Common myeloid progenitor, CD34-positive (primary cell): Measurements from ENCODE around the gene TMEM132D.

Source experiments
- CTCF ChIA-PET: fragments of 350-600 bp; sonication (Branson Sonifier 250); formaldehyde crosslinking; loops from one replicate; lab custom pipeline; 2021; ENCODE audit warnings: antibody characterized with exemption; lab: Charles Lee
- POLR2A ChIA-PET: fragments of 350-600 bp; sonication (Branson Sonifier 250); formaldehyde crosslinking; loops from one replicate; lab custom pipeline; 2021; ENCODE audit warnings: antibody characterized with exemption; lab: Charles Lee
- DNase-seq, 3 donors: peaks; one replicate each; pipeline versions ENCODE4 v3.0.0 to v3.0.0-alpha.2; 2013
- H3K27ac ChIP-seq, 2 experiments: 1 replicate in 1 of 2; 2 replicates in 1 of 2; pipeline ENCODE4 v1.7.0; 2013; ENCODE audit warnings: inconsistent platforms in 2 of 2, low read length in 2 of 2, mild to moderate bottlenecking in 2 of 2, low read depth in 1 of 2, moderate library complexity in 1 of 2; ENCODE audit not compliant: severe bottlenecking in 2 of 2, insufficient read depth in 1 of 2, poor library complexity in 1 of 2
- H3K27me3 ChIP-seq, 5 experiments: replicated peaks in 2 of 5; 1 replicate in 3 of 5; 2 replicates in 2 of 5; pipeline versions ENCODE4 v1.6.1 to v1.7.0; 2013; ENCODE audit warnings: low read length in 4 of 5, mild to moderate bottlenecking in 2 of 5, moderate library complexity in 2 of 5, inconsistent platforms in 1 of 5; ENCODE audit not compliant: insufficient read depth in 5 of 5, control insufficient read depth in 4 of 5
- H3K36me3 ChIP-seq, 4 experiments: 1 replicate in 2 of 4; 2 replicates in 2 of 4; pipeline versions ENCODE4 v1.6.1 to v1.7.0; 2013; ENCODE audit warnings: low read length in 3 of 4, control low read depth in 1 of 4, mild to moderate bottlenecking in 1 of 4; ENCODE audit not compliant: control insufficient read depth in 4 of 4, insufficient read depth in 4 of 4
- H3K4me1 ChIP-seq, 4 experiments: 1 replicate in 3 of 4; 2 replicates in 1 of 4; pipeline versions ENCODE4 v1.6.1 to v1.7.1; 2013; ENCODE audit warnings: low read length in 3 of 4, mild to moderate bottlenecking in 3 of 4, control low read depth in 1 of 4, inconsistent platforms in 1 of 4, moderate library complexity in 1 of 4; ENCODE audit not compliant: control insufficient read depth in 4 of 4, insufficient read depth in 4 of 4; ENCODE audit errors: control extremely low read depth in 1 of 4
- H3K4me3 ChIP-seq, 7 experiments: 1 replicate in 4 of 7; 2 replicates in 3 of 7; pipeline versions ENCODE4 v1.5.1 to v1.7.0; 2013; ENCODE audit warnings: mild to moderate bottlenecking in 7 of 7, low read length in 6 of 7, moderate library complexity in 6 of 7, inconsistent platforms in 2 of 7, low read depth in 2 of 7, control low read depth in 1 of 7; ENCODE audit not compliant: insufficient read depth in 4 of 7, control insufficient read depth in 1 of 7; ENCODE audit errors: extremely low read depth in 1 of 7
- H3K9me3 ChIP-seq, 5 experiments: 1 replicate in 4 of 5; 2 replicates in 1 of 5; pipeline versions ENCODE4 v1.6.1 to v1.7.1; 2013; ENCODE audit warnings: low read length in 4 of 5, mild to moderate bottlenecking in 2 of 5, inconsistent platforms in 1 of 5, low read depth in 1 of 5, moderate library complexity in 1 of 5; ENCODE audit not compliant: control insufficient read depth in 4 of 5, insufficient read depth in 2 of 5; ENCODE audit errors: control extremely low read depth in 1 of 5
- whole genome bisulfite sequencing: methylation state at CpG from one replicate; pipeline ENCODE4 v1.1.5; 2013; ENCODE audit not compliant: insufficient coverage; 5-methylcytosine and 5-hydroxymethylcytosine counted together

TMEM132D gene

GRCh38 chr12:129079719-129080118 is 824.1 kb downstream of the TMEM132D start:
- DNase-seq, result no peak
- Histone ChIP-seq H3K36me3 (no peaks in the 10 kb centered on the region), H3K27ac (no peak overlapping the region), H3K27me3 (no peaks in the 10 kb centered on the region), H3K4me1 (no peaks in the 10 kb centered on the region), H3K9me3 (no peaks in the 10 kb centered on the region), H3K4me3 (no peak overlapping the region)
- ChIA-PET POLR2A (no interaction called here), CTCF (no interaction called here)
- 60% methylated on average over 3 of the region's 5 CpGs for WGBS

GRCh38 chr12:129076441-129077320 is 827.1 kb downstream of the TMEM132D start:
- CTCF ChIA-PET, result no interaction called here
- DNase-seq, result no peak
- H3K9me3 ChIP-seq, result no peaks in the 10 kb centered on the region
- POLR2A ChIA-PET, result no interaction called here
- 89% methylated on average over 12 of the region's 13 CpGs for WGBS
- no peaks in the 10 kb centered on the region for H3K27me3 ChIP-seq
- H3K4me1 ChIP-seq, result no peaks in the 10 kb centered on the region
- H3K27ac ChIP-seq, result no peak overlapping the region
- no peaks in the 10 kb centered on the region for H3K36me3 ChIP-seq
- no peak overlapping the region for H3K4me3 ChIP-seq

- Histone ChIP-seq H3K9me3 (no peaks in the 10 kb centered on the region), H3K36me3 (no peaks in the 10 kb centered on the region), H3K4me3 (no peak overlapping the region), H3K27ac (no peak overlapping the region), H3K27me3 (no peaks in the 10 kb centered on the region), H3K4me1 (no peaks in the 10 kb centered on the region)
- 52% methylated on average over 3 of the region's 4 CpGs for WGBS
- DNase-seq, result no peak
- ChIA-PET CTCF (no interaction called here), POLR2A (no interaction called here)
Observed at GRCh38 chr12:129075460-129076208, 828.2 kb downstream of the TMEM132D start.

GRCh38 chr12:129074379-129074778 is 829.4 kb downstream of the TMEM132D start:
- Histone ChIP-seq H3K4me3 (no peak overlapping the region), H3K9me3 (no peaks in the 10 kb centered on the region), H3K27me3 (no peaks in the 10 kb centered on the region), H3K4me1 (no peaks in the 10 kb centered on the region), H3K27ac (no peak overlapping the region), H3K36me3 (no peaks in the 10 kb centered on the region)
- ChIA-PET CTCF (no interaction called here), POLR2A (no interaction called here)
- no peak for DNase-seq
- WGBS, result 100% methylated on average over 1 of the region's 6 CpGs

- H3K4me1 ChIP-seq, result no peaks in the 10 kb centered on the region
- no peak overlapping the region for H3K4me3 ChIP-seq
- no peaks in the 10 kb centered on the region for H3K36me3 ChIP-seq
- H3K27me3 ChIP-seq, result no peaks in the 10 kb centered on the region
- DNase-seq, result no peak
- no peak overlapping the region for H3K27ac ChIP-seq
- POLR2A ChIA-PET, result no interaction called here
- CTCF ChIA-PET, result no interaction called here
- WGBS, result 93% methylated on average over 17 of the region's 21 CpGs
- no peaks in the 10 kb centered on the region for H3K9me3 ChIP-seq
Observed at GRCh38 chr12:129073157-129073915, 830.5 kb downstream of the TMEM132D start.

GRCh38 chr12:129071362-129071761 is 832.5 kb downstream of the TMEM132D start:
- Histone ChIP-seq H3K27me3 (no peaks in the 10 kb centered on the region), H3K36me3 (no peaks in the 10 kb centered on the region), H3K9me3 (no peaks in the 10 kb centered on the region), H3K4me1 (no peaks in the 10 kb centered on the region), H3K27ac (no peak overlapping the region), H3K4me3 (no peak overlapping the region)
- ChIA-PET POLR2A (no interaction called here), CTCF (no interaction called here)
- WGBS, result 31% methylated on average over 2 of the region's 4 CpGs
- DNase-seq, result no peak
